ACHN (cell line): Measurements from ENCODE around the gene WNT9A.

ENCODE experiments used
- DNase-seq: peaks from one replicate; pipeline ENCODE4 v3.0.0-alpha.2; 2015
- in situ Hi-C: cut with HindIII; loops from 2 replicates; pipeline ENCODE4 v1.10.0; 2017; ENCODE audit warnings: low sequenced_read_pairs, low pct_ligation_motif_present, low pct_unique_long_range_greater_than_20kb

The WNT9A gene

DNA sequence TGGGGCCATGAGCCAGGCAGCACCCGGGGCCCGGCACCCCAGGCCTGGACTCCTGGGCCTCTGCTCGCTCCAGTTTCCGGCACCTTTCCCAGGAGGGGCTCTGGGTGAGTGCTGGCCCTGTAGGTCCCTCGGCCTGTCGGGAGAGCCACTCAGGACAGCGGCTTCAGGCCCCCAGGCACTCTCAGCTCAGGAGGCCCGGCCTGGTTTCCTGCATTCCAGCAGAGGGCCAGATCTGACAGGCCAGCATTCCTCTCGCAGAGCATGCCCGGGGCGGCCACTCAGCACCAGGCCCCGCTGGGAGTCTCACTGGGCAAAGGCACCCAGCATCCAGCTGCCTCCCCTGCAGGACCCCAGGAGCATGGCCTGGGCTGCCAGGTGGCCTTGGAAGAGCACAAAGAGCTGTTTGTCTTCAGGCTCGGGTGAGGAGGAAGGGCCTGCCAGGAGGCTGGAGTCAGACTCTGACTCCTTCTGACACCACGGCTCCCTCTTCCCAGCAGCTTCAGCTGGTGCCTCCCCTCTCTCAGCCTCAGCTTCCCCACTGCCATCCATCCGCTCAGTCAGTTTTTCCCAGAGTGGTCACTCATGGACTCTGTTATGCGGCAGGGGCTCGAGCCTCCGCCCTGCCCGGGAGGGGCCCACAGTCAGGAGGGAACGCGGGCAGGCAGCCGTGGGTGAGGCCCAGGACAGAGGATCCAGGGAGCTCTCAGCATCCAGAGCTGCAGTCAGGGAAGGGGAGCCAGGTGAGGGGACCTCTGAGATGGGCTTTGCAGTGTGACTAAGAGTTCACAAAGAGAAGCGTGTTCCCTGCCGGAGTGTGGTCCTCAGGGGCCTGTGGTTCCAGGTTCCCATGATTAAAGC is 51.7 kb downstream of the WNT9A start:
- no peak for DNase-seq

DNA sequence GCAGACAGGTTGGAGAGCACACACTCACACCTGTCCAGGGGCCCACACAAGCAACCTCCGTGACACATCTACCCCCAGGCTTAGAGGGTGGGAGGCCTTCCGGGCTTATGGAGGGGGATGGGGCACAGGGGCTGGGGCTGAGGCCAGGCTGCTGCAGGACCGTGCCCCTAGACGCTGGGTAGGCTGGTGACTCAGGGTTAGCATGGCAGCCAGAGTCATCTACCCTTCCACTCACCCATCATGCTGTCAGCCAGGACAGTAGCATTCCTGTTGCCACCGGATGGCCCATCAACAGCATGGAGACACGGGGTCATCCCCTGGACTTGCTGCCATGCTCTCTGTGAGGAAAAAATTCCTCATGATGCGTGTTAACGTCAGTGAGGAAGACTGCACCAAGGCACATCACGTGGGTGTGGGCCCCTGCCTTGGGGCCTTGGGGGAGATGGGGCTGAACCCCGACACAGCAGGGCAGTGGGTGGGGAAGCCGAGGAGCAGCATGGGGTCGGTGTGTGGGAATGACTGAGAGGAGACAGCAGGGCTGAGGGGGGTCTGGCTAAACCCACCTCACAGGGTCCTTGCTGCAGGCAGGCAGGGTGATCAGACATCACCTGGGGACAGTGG is 52.8 kb downstream of the WNT9A start:
- no peak for DNase-seq
- in situ Hi-C loops: no loop called here

More for the DNA sequence above, 51.7 kb downstream of the WNT9A start:
- in situ Hi-C loops: no loop called here

DNA sequence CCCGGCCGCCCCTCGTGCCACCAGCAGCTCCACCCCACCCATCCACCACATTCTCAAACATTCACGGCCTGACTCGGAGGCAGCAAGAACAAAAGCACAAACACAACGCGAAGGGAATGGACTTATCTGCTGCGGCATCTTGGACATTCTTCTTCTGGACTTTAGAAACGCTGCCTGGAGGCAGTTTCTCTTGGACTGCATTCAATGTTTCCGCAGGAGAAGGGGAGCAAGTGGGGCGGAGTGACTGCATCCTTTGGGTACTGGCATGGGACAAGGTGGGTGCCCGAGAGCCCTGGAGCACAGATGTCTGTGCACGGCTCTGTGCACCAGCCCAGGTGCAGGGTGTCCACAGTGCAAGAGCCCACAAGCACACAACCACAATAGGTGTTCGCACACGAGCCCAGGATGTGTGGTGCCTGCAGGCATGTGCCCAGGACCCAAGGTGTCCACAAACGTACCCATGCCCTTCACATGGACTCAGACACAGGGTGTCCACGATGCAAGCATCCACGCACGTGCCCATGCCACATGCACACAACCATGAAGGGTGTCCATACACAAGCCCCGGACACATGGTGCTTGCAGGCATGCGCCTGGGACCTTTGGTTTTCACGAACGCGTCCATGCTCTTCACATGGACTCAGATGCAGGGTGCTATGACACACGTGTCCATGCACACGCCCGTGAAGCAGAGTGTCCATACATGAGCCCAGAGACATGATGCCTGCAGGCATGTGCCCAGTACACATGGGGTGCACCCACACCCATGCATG is 53.6 kb downstream of the WNT9A start:
- no peak for DNase-seq
- in situ Hi-C loops: no loop called here

DNA sequence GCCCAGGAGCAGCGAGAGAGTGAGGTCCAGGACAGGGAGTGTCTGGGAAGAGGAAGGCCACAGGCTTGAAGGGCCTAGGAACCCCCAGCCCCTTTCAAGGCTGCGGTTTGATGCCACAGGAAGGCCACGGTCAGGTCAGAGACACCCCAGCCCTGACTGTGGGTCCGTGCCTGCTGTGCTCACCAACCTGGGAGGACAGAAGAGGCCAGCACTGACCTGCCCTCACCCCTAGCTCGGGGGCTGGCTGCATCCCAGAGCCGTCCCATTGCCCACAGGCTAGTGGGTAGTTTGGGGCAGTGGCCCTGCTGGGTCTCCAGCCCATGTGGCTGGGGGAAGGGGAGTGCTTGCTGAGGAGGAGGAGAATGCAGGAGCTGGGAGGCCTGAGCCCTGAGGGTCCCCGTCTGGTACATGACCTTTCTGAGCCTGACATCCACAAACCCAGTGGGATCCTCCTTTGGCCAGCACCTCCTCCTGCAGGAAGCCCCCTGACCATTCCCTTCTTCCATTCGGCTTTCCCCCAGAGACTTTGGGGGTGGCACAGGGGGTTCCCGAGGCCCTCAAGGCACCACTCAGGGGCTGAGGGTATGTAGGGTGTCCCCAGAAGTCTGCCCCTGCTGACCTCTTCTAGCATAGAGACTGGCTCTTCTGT is 54.3 kb downstream of the WNT9A start:
- no peak for DNase-seq
- in situ Hi-C loops: no loop called here

DNA sequence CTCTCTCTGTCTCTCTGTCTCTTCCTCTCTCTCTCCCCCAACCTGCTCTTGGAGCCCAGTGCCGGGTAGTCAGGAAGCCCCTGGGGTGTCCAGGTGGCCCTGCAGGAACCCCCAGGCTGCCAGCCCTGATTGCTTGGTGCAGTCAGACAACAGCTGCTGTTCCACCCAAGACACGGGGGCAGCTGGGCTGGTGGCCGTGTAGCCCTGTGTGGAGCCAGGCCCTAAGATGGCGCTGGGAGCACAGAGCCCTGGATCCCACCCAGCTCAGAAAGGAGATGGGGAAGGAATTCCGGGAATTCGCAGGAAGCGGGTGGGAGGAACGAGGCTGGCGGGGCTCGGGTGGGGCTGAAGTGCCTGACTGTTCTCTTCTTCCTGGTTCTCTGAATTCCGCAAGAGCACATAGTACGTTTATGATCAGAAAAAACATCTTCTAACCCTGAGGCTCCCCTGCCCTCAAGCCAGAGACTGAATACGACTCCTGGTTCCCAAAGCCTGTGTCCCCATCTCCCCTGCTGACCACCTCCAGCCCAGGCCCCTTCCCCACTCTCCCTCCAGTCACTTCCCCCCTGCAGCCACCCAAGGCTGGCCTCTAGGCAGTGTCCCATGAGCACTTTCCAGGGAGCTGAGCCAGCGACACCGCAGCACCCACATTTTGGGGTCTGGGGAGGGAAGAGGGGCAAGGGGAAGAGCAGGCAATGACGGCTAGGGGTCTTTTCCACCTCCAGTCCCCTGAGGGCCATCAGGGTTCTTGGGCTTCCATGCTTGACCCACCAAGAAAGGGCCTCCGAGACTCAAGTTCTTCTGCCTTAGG is 55.0 kb downstream of the WNT9A start:
- no peak for DNase-seq
- in situ Hi-C loops: no loop called here

DNA sequence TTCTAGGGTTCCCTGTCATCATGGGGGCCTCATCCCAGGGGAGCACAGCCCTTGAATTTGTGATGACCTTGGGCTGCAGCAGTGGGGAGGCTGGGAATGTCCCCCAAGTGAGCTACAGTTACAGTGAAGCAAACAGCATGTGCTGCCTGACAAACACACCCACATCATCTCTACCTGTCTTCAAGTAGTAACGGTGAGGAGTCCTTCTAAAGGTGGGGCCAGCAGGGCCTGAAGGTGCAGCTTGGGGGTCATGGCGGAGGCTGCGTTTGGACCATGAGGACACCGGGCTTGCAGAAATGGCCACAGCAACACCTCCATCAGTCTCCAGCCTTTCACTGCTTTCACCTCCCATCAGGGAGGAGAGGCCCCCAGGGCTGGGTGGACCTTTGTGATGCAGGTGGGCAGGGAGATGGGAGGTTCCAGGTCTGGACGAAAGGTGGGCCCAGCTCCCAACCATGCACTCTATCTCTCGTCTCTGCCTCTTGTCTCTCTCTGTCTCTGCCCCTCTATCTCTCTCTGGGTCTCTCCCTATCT is 55.7 kb downstream of the WNT9A start:
- no peak for DNase-seq
- in situ Hi-C loops: no loop called here

DNA sequence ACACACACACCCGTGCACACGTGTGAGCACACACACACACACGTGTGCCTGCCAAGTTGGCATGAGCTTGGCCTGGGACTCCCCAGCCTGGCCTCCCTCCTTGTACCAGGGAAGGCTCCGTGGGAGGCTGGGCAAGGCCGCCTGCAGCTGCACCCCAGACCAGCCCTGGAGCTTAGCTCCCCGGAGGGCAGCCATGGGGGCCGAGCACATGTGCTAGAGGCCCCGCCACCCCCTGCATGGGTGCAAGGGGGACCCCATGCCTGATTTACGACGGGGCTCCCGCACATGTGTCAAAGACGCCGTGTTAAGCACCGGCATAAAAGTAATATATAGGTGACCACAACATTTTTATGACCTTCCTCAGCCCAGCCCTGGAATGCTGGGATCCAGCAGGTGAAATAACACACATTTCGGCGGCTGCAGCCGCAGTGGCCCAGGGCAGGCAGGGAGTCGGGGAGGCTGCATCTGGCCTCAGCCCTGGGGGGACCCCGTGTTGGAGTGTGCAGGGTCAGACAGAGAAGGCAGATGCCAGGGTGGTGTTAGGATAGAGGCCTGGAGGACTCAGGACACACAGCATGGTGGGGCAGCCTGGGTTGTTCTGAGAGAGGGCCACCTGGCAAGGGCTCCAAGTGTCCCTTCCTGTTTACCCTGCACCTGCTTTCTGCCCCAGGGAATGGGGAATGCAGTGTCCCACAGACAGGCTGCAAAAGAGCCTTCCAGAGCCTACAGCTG is 56.3 kb downstream of the WNT9A start:
- in situ Hi-C loops: no loop called here
- no peak for DNase-seq

DNA sequence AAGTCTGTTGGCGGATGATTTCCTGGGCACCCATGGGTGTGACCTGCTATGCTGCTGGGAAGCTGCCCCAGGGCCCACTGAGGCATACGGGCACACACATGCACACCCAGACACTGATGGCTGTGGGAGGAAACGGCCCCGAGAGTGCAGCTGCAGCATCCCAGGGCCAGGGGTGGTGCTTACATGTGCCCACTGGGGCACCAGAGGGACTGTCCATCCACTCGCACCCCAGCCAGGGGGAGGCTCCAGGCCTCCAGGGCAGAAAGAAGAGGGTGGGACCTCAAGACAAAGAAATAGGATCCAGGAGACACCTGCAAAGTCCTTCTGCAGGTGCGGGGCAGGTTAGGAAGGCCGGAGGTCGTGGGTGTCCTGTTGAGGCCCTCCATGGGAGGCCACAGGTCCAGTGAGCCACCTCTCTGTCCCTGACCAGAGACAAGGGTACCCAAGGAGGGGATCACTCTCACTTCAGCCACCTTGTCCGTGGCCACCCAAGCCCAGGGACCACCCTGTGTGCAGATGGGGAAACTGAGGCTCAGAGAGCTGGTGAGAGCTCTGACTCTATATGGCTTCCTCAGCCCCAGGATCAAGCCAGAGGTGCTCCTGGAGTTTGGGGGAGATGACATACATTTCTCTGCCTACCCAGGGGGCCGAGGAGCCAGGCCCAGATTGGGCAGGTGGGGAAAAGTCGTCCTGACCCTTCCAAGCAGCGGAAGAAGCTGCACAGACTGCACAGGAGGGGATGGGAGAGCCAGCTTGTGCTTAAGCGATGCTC is 57.1 kb downstream of the WNT9A start:
- in situ Hi-C loops: no loop called here
- DNase-seq: no peak

DNA sequence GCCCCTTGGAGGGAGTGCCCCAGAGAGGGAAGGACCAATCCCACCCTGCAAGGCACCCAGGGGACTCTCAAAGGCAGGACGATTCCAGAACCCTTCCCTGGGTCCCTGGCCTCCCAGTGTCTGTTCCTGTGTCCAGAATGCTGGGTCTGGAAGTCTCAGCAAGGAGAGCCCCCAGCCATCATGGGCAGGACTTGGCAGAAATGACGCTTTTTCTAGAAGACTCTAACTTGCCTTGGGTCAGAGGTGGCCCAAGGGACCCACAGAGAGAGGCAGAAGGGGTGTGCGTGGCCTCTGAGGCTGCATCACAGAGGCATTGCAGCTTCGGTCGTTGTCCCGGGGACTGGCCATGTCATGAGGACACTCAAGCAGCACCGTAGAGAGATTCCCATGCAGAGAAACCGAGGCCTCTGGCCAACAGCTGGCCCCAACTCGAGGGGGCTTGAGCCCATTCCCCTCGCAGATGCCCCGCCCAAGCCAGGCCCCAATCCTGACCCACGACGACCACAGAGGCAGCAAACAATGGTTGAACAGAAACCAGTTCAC is 57.8 kb downstream of the WNT9A start:
- in situ Hi-C loops: no loop called here
- DNase-seq: no peak

DNA sequence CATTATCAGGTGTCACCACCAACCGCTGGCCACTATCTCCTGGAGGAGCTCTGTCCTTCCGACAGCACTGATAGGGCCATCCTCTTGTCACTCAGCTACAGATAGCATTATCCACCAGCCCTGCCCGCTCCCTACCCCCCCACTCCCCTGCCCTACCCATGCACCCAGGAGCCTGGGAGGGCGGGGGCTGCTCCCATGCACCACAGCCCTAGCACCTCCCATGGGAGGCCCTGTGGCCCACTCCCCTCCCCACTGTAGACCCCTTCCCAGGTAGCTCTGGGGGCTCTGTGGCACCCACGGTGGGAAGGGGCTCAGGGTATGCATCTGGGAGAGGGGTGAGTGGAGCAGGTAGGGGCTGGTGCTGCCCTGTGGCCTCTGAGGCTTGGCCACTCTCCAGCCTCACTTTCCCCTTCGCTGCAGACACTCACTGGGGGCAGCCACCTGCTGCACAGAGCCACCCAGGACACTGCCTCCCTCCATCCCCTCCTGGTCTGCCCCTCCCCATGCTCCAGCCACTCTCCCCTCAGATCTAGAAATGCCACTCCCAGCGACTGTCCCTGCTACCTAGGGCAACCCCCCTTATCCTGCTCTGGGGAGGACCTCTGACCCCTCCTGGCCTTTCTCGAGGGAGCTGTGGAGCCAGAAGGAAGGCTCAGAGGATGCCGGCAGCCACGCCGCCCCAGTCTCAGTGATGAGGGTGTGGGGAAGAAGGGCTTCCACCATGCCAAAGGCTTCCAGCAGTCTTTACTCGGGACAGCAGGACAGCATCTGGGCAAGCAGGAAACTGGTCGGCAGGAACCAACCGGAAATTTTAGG is 58.5 kb downstream of the WNT9A start:
- in situ Hi-C loops: no loop called here

DNA sequence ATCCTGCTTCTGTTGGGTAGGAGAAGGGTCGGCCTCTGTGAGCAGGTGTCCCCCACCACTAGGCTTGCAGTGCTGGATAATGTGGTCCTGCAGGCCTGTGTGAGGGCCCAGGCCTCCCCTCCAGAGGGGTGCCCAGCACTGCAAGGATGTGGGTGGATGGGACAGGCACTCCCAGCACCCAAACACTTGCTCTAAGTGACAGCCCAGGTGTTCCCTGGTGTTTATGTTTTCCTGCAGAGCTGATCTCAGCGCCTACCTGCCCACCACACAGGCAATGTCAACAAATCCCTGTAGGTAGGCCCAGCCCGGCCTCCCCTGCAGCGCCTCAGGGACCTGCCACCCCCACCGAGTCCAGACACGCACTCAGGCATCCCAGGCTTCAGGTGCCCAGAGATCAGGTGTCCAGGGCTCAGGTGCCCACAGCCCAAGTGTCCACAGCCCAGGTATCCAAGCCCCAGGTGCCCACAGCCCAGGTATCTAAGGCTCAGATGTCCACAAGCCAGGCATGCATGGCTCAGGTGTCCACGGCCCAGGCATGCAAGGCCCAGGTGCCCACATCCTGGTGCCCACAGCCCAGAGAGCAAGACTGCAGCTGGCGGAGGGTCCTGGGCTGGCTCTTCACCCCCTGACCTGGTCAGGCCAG is 59.2 kb downstream of the WNT9A start:
- no peak for DNase-seq
- in situ Hi-C loops: no loop called here

More for the DNA sequence above, 58.5 kb downstream of the WNT9A start:
- DNase-seq: no peak

DNA sequence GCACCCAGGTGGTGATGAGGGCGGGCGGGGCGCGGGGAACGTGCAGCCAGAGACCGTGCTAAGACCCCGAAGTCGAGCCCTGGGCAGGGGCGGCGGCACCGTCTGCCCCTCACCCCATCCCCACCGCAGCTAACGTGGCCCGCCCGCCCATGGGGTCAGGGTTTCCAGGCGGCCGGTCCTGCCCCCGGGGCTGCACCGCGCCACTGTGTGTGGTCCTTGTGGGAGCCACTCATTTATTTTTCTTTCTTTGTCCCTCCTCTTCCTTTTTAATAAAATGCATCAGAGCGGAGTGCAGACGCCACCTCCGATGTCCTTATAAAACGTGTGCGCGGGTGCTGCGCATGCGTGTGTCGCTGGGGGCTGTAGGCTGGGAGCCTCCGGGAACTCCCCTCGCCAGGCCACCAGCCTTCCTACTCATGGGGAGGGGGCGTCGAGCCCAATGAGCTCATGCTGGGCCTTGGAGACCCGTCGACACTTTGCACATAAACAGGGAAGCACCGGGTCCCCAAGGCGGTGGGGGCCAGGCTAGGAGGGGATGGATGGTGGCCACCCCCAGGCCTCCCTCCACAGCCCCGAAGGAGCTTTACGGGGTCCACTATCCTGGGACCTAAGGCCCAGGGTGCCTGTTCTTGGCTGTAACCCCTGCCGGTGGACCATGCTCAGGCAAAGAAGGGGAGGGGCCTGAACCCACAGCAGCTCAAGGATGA is 59.9 kb downstream of the WNT9A start:
- DNase-seq: no peak
- in situ Hi-C loops: no loop called here

DNA sequence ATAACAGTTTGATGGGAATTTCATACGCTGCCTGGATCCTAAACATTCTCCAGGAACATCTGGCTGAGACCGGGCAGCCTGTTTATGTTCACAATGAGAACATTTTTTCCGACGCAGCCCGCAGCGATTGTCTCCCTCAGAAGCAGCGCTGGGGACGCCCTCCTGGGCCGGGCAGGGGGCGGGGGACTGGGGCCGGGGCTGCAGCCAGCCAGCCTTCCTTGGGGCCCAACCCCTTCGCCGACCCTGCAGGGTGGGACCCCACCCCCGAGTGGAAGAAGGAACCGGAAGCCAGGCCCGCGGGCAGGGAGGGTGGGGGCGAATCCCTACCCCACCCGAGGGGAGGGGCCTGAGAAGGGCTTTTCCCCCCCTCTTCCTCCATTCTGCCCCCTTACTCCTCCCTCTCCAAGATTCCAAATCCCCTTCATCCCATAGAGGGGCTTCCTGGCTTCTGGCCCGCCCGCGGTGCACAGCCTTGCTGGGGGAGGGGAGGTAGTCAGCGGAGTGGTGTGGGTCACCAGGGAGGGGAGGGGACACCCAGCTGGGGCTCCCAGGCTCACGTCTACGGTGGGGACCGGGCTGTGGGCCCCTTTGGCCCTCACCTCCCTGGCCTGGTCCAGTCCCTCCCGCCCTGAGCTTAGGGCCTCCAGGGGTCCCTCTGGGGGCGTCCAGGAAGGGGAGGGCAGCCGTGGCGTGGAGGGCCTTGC is 60.6 kb downstream of the WNT9A start:
- no peak for DNase-seq
- in situ Hi-C loops: no loop called here

DNA sequence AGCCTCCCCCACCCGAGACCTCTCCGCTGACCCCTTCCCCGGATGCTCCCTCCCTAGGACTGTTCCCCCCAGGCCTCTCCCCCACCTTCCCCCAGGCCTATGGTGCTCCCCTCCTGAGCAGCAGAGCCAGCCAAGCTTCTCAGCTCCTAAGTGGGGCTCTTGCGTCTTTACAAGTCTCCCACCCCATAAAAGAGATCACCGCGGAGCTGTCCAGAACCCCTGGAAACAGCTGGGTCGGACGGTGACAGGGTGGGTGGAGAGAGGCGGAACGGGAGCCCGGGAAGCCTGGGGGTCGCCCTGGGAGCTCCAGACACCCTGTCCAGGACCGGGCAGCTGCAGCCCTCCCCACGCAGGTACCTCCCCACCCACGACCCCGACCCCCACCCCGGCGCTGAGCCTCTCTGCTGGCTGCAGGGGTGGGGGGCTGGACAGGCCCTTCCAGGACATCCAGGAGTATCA is 61.2 kb downstream of the WNT9A start:
- in situ Hi-C loops: no loop called here
- DNase-seq: no peak
